K562 (cell line): Measurements from ENCODE around the gene CDAN1. TPM values are rescaled to one million over a fixed set of nuclear protein-coding genes. Genes with fewer than 3 reads are reported as not detected.

Experiments used
- ATAC-seq: fragments of 200-7000 bp; cut with Tn5 transposase; 3 replicates; pipeline ENCODE4 v1.9.1; 2020; ENCODE audit warnings: moderate library complexity
- BruUV-seq: library from RNA; stranded (reverse); fragments of 400-500 nt; replicated peaks from 2 replicates; lab custom pipeline; 2021; lab: Mats Ljungman, UMichigan
- CTCF ChIA-PET: fragments of 300-600 bp; formaldehyde crosslinking; extraction: SDS; loops from one replicate; lab custom pipeline; 2021; ENCODE audit warnings: low intra/inter-chr PET ratio; lab: Yijun Ruan, JAX
- POLR2A ChIA-PET: fragments of 300-600, 350-650 bp; sonication (Branson Sonifier 250); formaldehyde crosslinking; extraction: SDS; loops from one replicate; lab custom pipeline; 2021; ENCODE audit warnings: antibody characterized with exemption, inconsistent platforms; lab: Yijun Ruan, JAX
- DNase-seq, 4 experiments: peaks; one replicate each; pipeline versions ENCODE4 v3.0.0 to v3.0.0-alpha.2; 2011 to 2018; ENCODE audit warnings: low spot score in 3 of 4, mixed read lengths in 3 of 4; ENCODE audit errors: extremely low read depth in 1 of 4
- FAIRE-seq: peaks from 2 replicates; lab custom pipeline; 2011; peaks lifted over from hg19 to GRCh38; lab: Jason Lieb, UNC
- H2AFZ ChIP-seq: 2 replicates; pipeline ENCODE4 v1.6.0; 2011; ENCODE audit warnings: low read depth, low read length, control low read depth, inconsistent platforms
- H3K27ac ChIP-seq: fragments of 200-600 bp; 3 replicates; pipeline ENCODE4 v1.8.0; 2011; ENCODE audit warnings: low read depth, mild to moderate bottlenecking, control low read depth, inconsistent platforms, low read length, moderate library complexity, mixed read lengths; ENCODE audit errors: extremely low read depth
- H3K27me3 ChIP-seq, 2 experiments: fragments of 300-600 bp in 1 of 2; 2 replicates in 1 of 2; 3 replicates in 1 of 2; pipeline versions ENCODE4 v1.6.0 to v1.8.0; 2011; ENCODE audit warnings: inconsistent platforms in 2 of 2, low read length in 2 of 2, mild to moderate bottlenecking in 1 of 2, mixed read lengths in 1 of 2, moderate library complexity in 1 of 2; ENCODE audit not compliant: control insufficient read depth in 2 of 2, insufficient read depth in 2 of 2
- H3K36me3 ChIP-seq: fragments of 300-600 bp; 3 replicates; pipeline ENCODE4 v1.8.0; 2011; ENCODE audit warnings: mild to moderate bottlenecking, low read length, inconsistent platforms; ENCODE audit not compliant: control insufficient read depth, insufficient read depth
- H3K4me1 ChIP-seq, 2 experiments: fragments of 200-600 bp in 1 of 2; replicated peaks in 1 of 2; 2 replicates in 1 of 2; 3 replicates in 1 of 2; pipeline versions ENCODE4 v1.5.1 to v1.8.0; 2011; ENCODE audit warnings: inconsistent platforms in 2 of 2, low read length in 2 of 2, mild to moderate bottlenecking in 1 of 2, mixed read lengths in 1 of 2, moderate library complexity in 1 of 2; ENCODE audit not compliant: control insufficient read depth in 2 of 2, insufficient read depth in 2 of 2
- H3K4me2 ChIP-seq: 2 replicates; pipeline ENCODE4 v1.6.1; 2011; ENCODE audit warnings: low read length, control low read depth, inconsistent platforms, mixed read lengths; ENCODE audit not compliant: insufficient read depth
- H3K4me3 ChIP-seq: fragments of 200-600 bp; sonication (generic), shearing (Covaris generic); 2 replicates; pipeline ENCODE4 v1.5.1; 2016; ENCODE audit warnings: control low read depth, inconsistent platforms
- H3K79me2 ChIP-seq: fragments of 200-600 bp; 3 replicates; pipeline ENCODE4 v1.8.0; 2011; ENCODE audit warnings: low read length, inconsistent platforms; ENCODE audit not compliant: control insufficient read depth, insufficient read depth
- H3K9ac ChIP-seq, 2 experiments: 2 replicates each; pipeline versions ENCODE4 v1.6.0 to v1.6.1; 2011; ENCODE audit warnings: low read depth in 2 of 2, low read length in 2 of 2, control low read depth in 1 of 2, inconsistent platforms in 1 of 2, mild to moderate bottlenecking in 1 of 2, mixed read lengths in 1 of 2; ENCODE audit not compliant: insufficient read depth in 1 of 2
- H3K9me1 ChIP-seq: one replicate; pipeline ENCODE4 v1.6.0; 2011; ENCODE audit warnings: inconsistent platforms, mild to moderate bottlenecking, low read length, moderate library complexity; ENCODE audit not compliant: control insufficient read depth, insufficient read depth
- H3K9me3 ChIP-seq: replicated peaks from 2 replicates; pipeline ENCODE4 v1.5.1; 2011; ENCODE audit warnings: low read depth, low read length, inconsistent platforms; ENCODE audit not compliant: control insufficient read depth, insufficient read depth
- H4K20me1 ChIP-seq: replicated peaks from 2 replicates; pipeline ENCODE4 v1.6.1; 2011; ENCODE audit warnings: low read length, inconsistent platforms, mixed read lengths; ENCODE audit not compliant: control insufficient read depth, insufficient read depth
- CEBPZ ChIP-seq: fragments of 150-350 bp; IDR thresholded peaks from 2 replicates; pipeline ENCODE4 v1.6.1; 2014; ENCODE audit warnings: low read depth, mild to moderate bottlenecking, low read length, borderline replicate concordance
- CTBP1 ChIP-seq: fragments of 450-650 bp; IDR thresholded peaks from 2 replicates; pipeline ENCODE4 v1.6.1; 2016; ENCODE audit warnings: borderline replicate concordance
- FUS ChIP-seq: fragments of 200-400 bp; formaldehyde crosslinking; optimal IDR thresholded peaks from 2 replicates; pipeline ENCODE3; 2017; ENCODE audit warnings: low read depth, low read length
- HCFC1 ChIP-seq: IDR thresholded peaks from 2 replicates; pipeline ENCODE4 v1.6.1; 2012; ENCODE audit warnings: low read depth, low read length, improper control_type of control experiment
- NFATC3 ChIP-seq: fragments of 450-650 bp; IDR thresholded peaks from 2 replicates; pipeline ENCODE4 v1.6.1; 2017; ENCODE audit warnings: mild to moderate bottlenecking
- WHSC1 ChIP-seq: IDR thresholded peaks from one replicate; pipeline ENCODE4 v1.6.1; 2012; ENCODE audit warnings: low read length, control low read depth, inconsistent platforms
- ZNF121 ChIP-seq: sonication (generic); formaldehyde crosslinking; conservative IDR thresholded peaks from 2 replicates; pipeline ENCODE4 v1.8.0; 2022; ENCODE audit warnings: missing genetic modification reagents
- ZNF239 ChIP-seq: fragments of 250-450 bp; sonication (Bioruptor Pico); IDR thresholded peaks from 2 replicates; pipeline ENCODE4 v1.4.0; 2020; ENCODE audit warnings: mild to moderate bottlenecking
- WGBS: fragments of 100-300 bp; shearing (Covaris generic); methylation state at CpG from one replicate; pipeline ENCODE4 v1.1.6; 2016; ENCODE audit warnings: low coverage, mixed read lengths; ENCODE audit not compliant: insufficient coverage; ENCODE audit errors: missing lambda C conversion rate; 5-methylcytosine and 5-hydroxymethylcytosine counted together
- in situ Hi-C: fragments of 300-500 bp; cut with MboI; formaldehyde crosslinking; loops from 4 replicates; pipeline ENCODE4 v1.15.0; 2018; ENCODE audit warnings: inconsistent platforms, mixed read lengths
- intact Hi-C: fragments of 100-400 bp; cut with micrococcal nuclease; formaldehyde crosslinking; loops from 2 replicates; pipeline ENCODE4 v1.14.2; 2022
- polyA plus RNA-seq, 8 experiments: library from polyadenylated mRNA; depleted of rRNA in 4 of 8; stranded (reverse) in 5 of 8; unstranded in 3 of 8; fragments of >200 nt; fragmentation: Nextera tagmentation in 2 of 8; fragmentation: Illumina TruSeq in 1 of 8; extraction: Ambion mirVana in 2 of 8; extraction: Trizol in 1 of 8; gene quantifications; 2 replicates each; pipeline versions ENCODE4 v1.2.1 to v1.2.3, GENCODE V29; 2011 to 2014; ENCODE audit warnings: inconsistent platforms in 1 of 8, missing spikeins in 1 of 8
- total RNA-seq, 7 experiments: library from RNA; depleted of rRNA in 6 of 7; stranded (reverse); fragments of >200 nt in 6 of 7; fragmentation: Illumina TruSeq in 2 of 7; extraction: Trizol in 2 of 7; gene quantifications; 2 replicates each; pipeline versions ENCODE4 v1.2.1 to v1.2.3, GENCODE V29; 2011 to 2021; ENCODE audit warnings: low replicate concordance in 1 of 7

Gene CDAN1
- total and polyA plus RNA-seq, 9 of the 15 experiments (the other 6 are each of a cell fraction or from before 2014, with no cell fraction given): 1.6 to 34.4 (median 13.8) TPM

GRCh38 chr15:42696626-42697025 is 40.3 kb downstream of the CDAN1 start:
- CTCF ChIA-PET: no interaction called here
- POLR2A ChIA-PET: interaction anchor here (0.9 to 1.1 kb wide), 2 partner anchors 18 to 21 kb away, joined by 3 read pairs; no protein-coding TSS in a partner anchor
- H3K27me3 ChIP-seq: no peaks in the 10 kb centered on the region

More at GRCh38 chr15:42696626-42697025, 40.3 kb downstream of the CDAN1 start:
- H3K27ac ChIP-seq: no peak overlapping the region
- H3K4me1 ChIP-seq: no peaks in the 10 kb centered on the region; a peak in 1 of 5 replicates
- no TSS peak for BruUV-seq
- H3K9me1 ChIP-seq: no peaks in the 10 kb centered on the region
- H3K9ac ChIP-seq: no peak overlapping the region
- no peaks in the 10 kb centered on the region for H3K36me3 ChIP-seq
- in situ Hi-C loops (no loop called here), intact Hi-C loops (no loop called here)
- ATAC-seq (no peak), DNase-seq (no peak), FAIRE-seq (no peak)
- H4K20me1 ChIP-seq: no peaks in the 10 kb centered on the region; the same call in 1 of the 2 replicates
- H3K79me2 ChIP-seq: no peaks in the 10 kb centered on the region
- no peak overlapping the region for H3K4me3 ChIP-seq
- no peak overlapping the region for H2AFZ ChIP-seq
- H3K9me3 ChIP-seq: no peaks in the 10 kb centered on the region
- no peak for TF ChIP-seq CEBPZ
- TF ChIP-seq ZNF239 (CRISPR knock-in tag): no peak
- no peak for TF ChIP-seq WHSC1
- no peak for TF ChIP-seq FUS
- no peak for TF ChIP-seq CTBP1
- TF ChIP-seq NFATC3: no peak
- no peak for TF ChIP-seq ZNF121 (CRISPR knock-in tag)
- TF ChIP-seq HCFC1: no peak
- 56% methylated on average over 5 of the region's 5 CpGs for WGBS
- H3K4me2 ChIP-seq: no peak overlapping the region
